ENCODE data around the gene SCO2.
A peak's percentile ranks its signal among the peaks of the same experiment; 100 is the strongest.

SCO2 gene

GRCh38 chr22:50525104-50525857, at the start of gene SCO2:
Gene SCO2, minus strand, starts transcription at chr22:50525598. Its CDS starts 1,187 bp downstream, at chr22:50524411.
- in situ Hi-C loops (cut with MboI; ENCODE audit: low sequenced_read_pairs): no loop called here
- Histone ChIP-seq H3K36me3 (replicated peaks) (peaks cover 42% of the 10 kb centered on the region), H3K4me1 (peaks cover 9% of the 10 kb centered on the region), H3K9me3 (no peaks in the 10 kb centered on the region), H3K4me3 (peak within 1 kb of the TSS; percentile 87), H3K27me3 (ENCODE audit: low read depth) (no peaks in the 10 kb centered on the region)
- peak; percentile 92 to 98 for DNase-seq (ENCODE audit: low spot score in 2 of 2)

DNA sequence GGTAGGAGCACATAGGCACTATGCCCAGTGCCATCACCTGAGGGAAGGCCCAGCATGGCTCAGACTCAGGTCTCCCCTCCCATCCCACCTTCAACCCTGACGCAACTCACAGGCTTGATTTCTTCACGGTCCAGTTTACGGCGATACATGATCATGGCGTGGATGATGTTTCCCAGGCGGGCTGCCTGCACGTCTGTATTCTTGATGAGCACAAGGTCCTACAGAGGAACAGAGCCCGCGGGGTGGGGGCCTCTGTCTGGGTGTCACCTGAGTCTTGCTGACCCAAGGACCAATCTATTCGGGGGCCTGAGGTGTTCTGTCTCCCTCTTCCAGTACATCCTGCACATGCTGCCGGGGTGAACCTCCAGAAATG, 49.0 kb upstream of the SCO2 start:
- peaks cover 81% of the 10 kb centered on the region for H3K36me3 ChIP-seq (replicated peaks)

DNA sequence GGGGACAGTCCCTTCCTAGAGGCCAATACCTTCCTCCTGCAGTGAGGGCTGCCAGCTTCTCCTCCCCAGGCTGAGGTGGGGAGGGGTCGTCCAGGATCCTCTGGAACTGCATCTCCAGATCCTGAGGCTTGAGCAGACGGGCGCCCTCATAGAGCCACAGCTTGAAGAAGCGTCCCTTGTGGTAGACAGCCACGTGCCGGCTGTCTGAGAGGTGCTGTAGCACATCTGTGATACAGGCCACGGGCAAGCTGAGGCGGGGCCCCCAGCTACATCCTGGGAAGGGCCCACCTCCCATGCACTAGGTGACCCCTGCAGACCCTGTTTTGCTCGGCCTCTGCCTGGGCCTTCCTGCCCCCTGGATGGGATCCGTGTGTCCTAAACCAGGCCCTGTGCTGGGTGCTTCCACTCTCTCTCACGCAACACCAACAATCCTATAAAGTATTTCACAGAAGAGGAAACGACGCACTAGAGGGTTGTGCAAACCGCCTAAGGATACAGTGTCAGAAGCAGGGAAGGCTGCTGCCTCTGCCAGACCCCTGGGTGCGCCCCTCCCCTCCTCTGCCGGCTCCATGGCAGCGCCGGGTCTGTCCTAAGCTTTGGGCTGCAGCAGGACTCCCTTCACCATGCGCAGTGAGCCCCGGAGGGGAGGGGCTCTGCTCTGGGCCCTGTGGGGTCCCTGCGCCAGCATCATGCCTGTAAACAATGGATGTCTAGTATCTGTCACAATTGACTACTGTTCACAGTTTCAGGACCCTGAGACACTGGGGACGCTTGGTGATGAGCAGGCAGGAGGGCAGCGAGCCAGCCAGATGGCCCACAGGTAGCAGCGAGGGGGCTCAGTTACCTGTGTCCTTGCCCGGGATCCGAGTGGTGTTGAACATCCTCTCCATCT, 48.3 kb upstream of the SCO2 start:
- Histone ChIP-seq H3K4me1 (no peaks in the 10 kb centered on the region), H3K36me3 (replicated peaks) (peaks cover 81% of the 10 kb centered on the region)
- in situ Hi-C loops (cut with MboI; ENCODE audit: low sequenced_read_pairs): no loop called here

More for the DNA sequence above, 49.0 kb upstream of the SCO2 start:
- in situ Hi-C loops (cut with MboI; ENCODE audit: low sequenced_read_pairs): no loop called here
- Histone ChIP-seq H3K27me3 (ENCODE audit: low read depth) (no peaks in the 10 kb centered on the region), H3K4me3 (no peak overlapping the region), H3K9me3 (no peaks in the 10 kb centered on the region), H3K4me1 (no peaks in the 10 kb centered on the region)
- no peak for DNase-seq (ENCODE audit: low spot score in 2 of 2)

GRCh38 chr22:50572965-50573364, 47.6 kb upstream of the SCO2 start:
- H3K9me3 ChIP-seq: no peaks in the 10 kb centered on the region
- no peaks in the 10 kb centered on the region for H3K27me3 ChIP-seq (ENCODE audit: low read depth)
- DNase-seq (ENCODE audit: low spot score in 2 of 2): no peak
- in situ Hi-C loops (cut with MboI; ENCODE audit: low sequenced_read_pairs): no loop called here
- no peaks in the 10 kb centered on the region for H3K4me1 ChIP-seq
- H3K36me3 ChIP-seq (replicated peaks): peaks cover 80% of the 10 kb centered on the region
- no peak overlapping the region for H3K4me3 ChIP-seq

More for the DNA sequence above, 48.3 kb upstream of the SCO2 start:
- H3K27me3 ChIP-seq (ENCODE audit: low read depth): no peaks in the 10 kb centered on the region
- no peak for DNase-seq (ENCODE audit: low spot score in 2 of 2)
- H3K9me3 ChIP-seq: no peaks in the 10 kb centered on the region
- no peak overlapping the region for H3K4me3 ChIP-seq

DNA sequence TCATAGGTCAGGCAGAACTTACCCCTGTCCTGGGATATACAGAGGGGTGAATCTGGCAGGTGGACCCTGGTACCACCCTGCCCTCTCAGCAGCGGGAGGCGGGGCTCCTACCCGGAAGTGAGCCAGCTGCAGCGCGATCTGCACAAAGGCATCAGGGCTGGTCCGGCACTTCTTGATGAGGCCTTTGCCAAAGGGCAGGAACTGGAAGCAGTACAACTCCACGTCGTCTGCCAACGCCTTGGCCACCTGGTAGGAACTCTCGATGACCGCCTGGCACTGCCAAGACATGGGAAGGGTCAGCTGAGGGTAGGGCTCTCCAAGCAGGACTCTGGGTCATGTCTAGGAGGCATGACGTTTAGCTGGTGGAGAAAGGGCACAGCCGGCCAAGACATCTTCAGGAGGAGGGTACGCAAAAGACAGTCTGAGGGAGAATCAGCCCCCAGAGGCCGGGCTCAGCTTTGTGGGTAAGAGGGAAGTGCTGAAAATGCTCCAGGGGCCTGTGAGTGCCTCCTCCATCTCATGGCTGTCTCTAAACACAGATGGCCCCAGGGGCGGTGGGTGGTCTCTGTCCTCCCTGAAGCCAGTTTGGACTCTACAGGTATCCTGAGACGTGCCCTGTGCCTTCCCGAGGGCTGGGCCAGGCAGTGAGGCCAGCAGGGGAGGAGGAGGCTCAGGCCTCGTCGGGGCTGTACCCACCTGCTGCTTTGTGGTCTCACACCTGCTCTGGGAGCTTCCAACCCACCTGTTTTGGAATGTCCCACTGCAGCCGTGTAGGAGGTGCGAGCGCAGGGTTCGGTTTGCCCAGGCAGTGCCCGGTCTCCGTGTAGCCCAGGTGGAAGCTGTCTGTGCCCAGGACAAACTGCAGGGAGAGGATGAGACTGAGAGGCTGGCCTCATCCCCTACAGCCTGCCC, 46.1 kb upstream of the SCO2 start:
- Histone ChIP-seq H3K4me3 (no peak overlapping the region), H3K36me3 (replicated peaks) (peaks cover 75% of the 10 kb centered on the region), H3K4me1 (no peaks in the 10 kb centered on the region), H3K9me3 (no peaks in the 10 kb centered on the region), H3K27me3 (ENCODE audit: low read depth) (no peaks in the 10 kb centered on the region)
- no peak for DNase-seq (ENCODE audit: low spot score in 2 of 2)
- in situ Hi-C loops (cut with MboI; ENCODE audit: low sequenced_read_pairs): no loop called here

DNA sequence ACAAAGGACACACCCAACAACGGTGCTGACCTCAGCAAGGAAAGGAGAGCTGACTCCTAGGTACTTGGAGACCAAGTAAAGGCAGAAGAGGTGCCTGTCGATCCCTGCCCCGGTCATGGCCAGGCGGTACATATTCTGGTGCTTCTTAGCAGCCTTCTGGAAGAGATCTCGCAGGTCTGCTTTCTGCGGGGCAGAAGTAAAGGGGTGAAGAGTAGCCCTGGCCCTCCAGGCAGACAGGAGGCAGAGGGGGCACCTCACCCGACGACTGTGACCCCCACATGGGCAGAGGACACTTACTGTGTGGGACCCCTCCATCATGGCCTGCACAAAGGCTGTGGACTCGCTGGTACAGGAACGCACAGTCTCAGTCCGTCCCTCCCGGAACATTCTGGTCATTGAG, 45.5 kb upstream of the SCO2 start:
- Histone ChIP-seq H3K9me3 (no peaks in the 10 kb centered on the region), H3K4me1 (no peaks in the 10 kb centered on the region), H3K4me3 (no peak overlapping the region), H3K27me3 (ENCODE audit: low read depth) (no peaks in the 10 kb centered on the region), H3K36me3 (replicated peaks) (peaks cover 68% of the 10 kb centered on the region)
- in situ Hi-C loops (cut with MboI; ENCODE audit: low sequenced_read_pairs): no loop called here
- DNase-seq (ENCODE audit: low spot score in 2 of 2): no peak

GRCh38 chr22:50569896-50570535, 44.6 kb upstream of the SCO2 start:
- DNase-seq (ENCODE audit: low spot score in 2 of 2): no peak
- in situ Hi-C loops (cut with MboI; ENCODE audit: low sequenced_read_pairs): no loop called here
- Histone ChIP-seq H3K4me1 (no peaks in the 10 kb centered on the region), H3K9me3 (no peaks in the 10 kb centered on the region), H3K4me3 (no peak overlapping the region), H3K27me3 (ENCODE audit: low read depth) (no peaks in the 10 kb centered on the region), H3K36me3 (replicated peaks) (peaks cover 63% of the 10 kb centered on the region)

GRCh38 chr22:50569041-50569459, 43.7 kb upstream of the SCO2 start:
- Histone ChIP-seq H3K27me3 (ENCODE audit: low read depth) (no peaks in the 10 kb centered on the region), H3K4me1 (no peaks in the 10 kb centered on the region), H3K36me3 (replicated peaks) (peaks cover 57% of the 10 kb centered on the region), H3K4me3 (no peak overlapping the region), H3K9me3 (no peaks in the 10 kb centered on the region)
- DNase-seq (ENCODE audit: low spot score in 2 of 2): no peak
- in situ Hi-C loops (cut with MboI; ENCODE audit: low sequenced_read_pairs): no loop called here

DNA sequence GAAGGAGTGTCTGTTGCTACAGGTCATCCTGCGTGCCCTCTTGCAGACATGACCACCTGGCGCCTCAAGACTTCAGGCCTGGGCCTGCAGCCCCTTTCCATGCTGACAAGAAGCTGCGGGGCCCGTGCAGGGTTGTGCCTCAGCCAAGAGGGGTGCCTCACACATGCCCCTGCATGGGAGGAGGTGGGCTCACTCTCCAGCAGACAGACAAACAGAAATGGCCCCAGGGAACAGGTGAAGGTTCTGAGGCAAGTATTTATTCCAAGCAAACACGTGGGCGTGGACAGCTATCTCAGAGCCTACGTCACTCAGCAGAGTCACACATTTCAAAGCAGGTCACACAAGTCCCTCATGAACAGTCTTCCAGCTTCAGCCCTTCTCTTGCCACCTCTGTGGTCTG, 43.2 kb upstream of the SCO2 start:
- no peaks in the 10 kb centered on the region for H3K9me3 ChIP-seq
- no peaks in the 10 kb centered on the region for H3K4me1 ChIP-seq
- peaks cover 53% of the 10 kb centered on the region for H3K36me3 ChIP-seq (replicated peaks)
- DNase-seq (ENCODE audit: low spot score in 2 of 2): no peak
- H3K4me3 ChIP-seq: no peak overlapping the region
- H3K27me3 ChIP-seq (ENCODE audit: low read depth): no peaks in the 10 kb centered on the region
- in situ Hi-C loops (cut with MboI; ENCODE audit: low sequenced_read_pairs): no loop called here

GRCh38 chr22:50567721-50568252, 42.4 kb upstream of the SCO2 start:
- in situ Hi-C loops (cut with MboI; ENCODE audit: low sequenced_read_pairs): no loop called here
- 0 out of 2 replicates have a peak, but pooled peaks cover 6% of the 10 kb centered on the region for H3K4me1 ChIP-seq
- no peaks in the 10 kb centered on the region for H3K27me3 ChIP-seq (ENCODE audit: low read depth)
- no peaks in the 10 kb centered on the region for H3K9me3 ChIP-seq
- no peak for DNase-seq (ENCODE audit: low spot score in 2 of 2)
- H3K4me3 ChIP-seq: no peak overlapping the region
- H3K36me3 ChIP-seq (replicated peaks): peaks cover 44% of the 10 kb centered on the region

GRCh38 chr22:50564289-50564688, 38.9 kb upstream of the SCO2 start:
- in situ Hi-C loops (cut with MboI; ENCODE audit: low sequenced_read_pairs): no loop called here
- H3K4me1 ChIP-seq: 0 out of 2 replicates have a peak, but pooled peaks cover 6% of the 10 kb centered on the region
- peaks cover 9% of the 10 kb centered on the region for H3K36me3 ChIP-seq (replicated peaks)
- no peaks in the 10 kb centered on the region for H3K27me3 ChIP-seq (ENCODE audit: low read depth)
- no peak overlapping the region for H3K4me3 ChIP-seq
- DNase-seq (ENCODE audit: low spot score in 2 of 2): no peak
- no peaks in the 10 kb centered on the region for H3K9me3 ChIP-seq

DNA sequence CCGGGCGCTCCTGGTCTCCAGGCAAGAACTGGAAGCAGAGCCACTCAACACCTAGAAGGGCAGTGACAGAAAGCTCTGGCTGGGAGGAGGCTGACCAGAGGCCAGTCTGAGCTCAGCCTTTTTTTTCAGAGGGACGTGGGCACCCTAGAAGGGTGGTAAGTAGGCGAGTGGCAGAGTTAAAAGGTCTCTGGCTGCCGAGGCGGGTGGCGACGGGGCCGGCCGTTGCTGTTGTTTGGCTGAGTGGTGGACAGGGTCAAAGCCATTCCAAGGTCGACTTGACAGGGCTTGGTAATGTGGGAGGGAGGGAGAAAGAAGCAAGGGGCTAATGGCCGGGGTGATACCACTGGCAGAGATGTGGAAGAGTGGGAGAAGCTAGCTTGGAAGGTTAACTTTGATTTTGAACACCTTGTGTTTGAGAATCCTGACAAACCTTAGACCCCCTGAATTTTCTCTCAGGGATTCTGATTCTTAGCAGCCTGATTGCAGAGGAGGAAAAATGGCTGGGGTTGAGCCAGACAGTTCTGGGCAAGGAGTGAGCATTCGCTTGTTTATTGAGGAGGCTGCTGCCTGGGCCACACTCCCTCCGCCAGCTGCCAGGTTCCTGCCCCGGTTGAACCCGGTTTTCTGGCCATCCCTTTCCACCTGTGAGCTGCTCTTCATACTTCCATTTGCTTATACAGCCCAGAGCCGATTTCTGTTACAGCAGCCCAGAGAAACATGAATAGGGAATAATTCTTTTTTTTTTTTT, 38.2 kb upstream of the SCO2 start:
- no peak for DNase-seq (ENCODE audit: low spot score in 2 of 2)
- Histone ChIP-seq H3K4me1 (0 out of 2 replicates have a peak, but pooled peaks cover 6% of the 10 kb centered on the region), H3K9me3 (no peaks in the 10 kb centered on the region), H3K27me3 (ENCODE audit: low read depth) (no peaks in the 10 kb centered on the region), H3K4me3 (peak overlapping the region; percentile 57), H3K36me3 (replicated peaks) (peaks cover 2% of the 10 kb centered on the region; the same call in 1 of the 2 replicates)
- in situ Hi-C loops (cut with MboI; ENCODE audit: low sequenced_read_pairs): no loop called here
